Left kidney (tissue), 2 donors: ENCODE results near the gene USP32. TPM values are rescaled to one million over a fixed set of nuclear protein-coding genes. Genes with fewer than 3 reads are reported as not detected.
"Not testable (repeated sequence)": the region's sequence is repeated elsewhere in the genome, so short reads cannot be mapped to it uniquely, and the experiment has no call there.

Source experiments
- DNase-seq: peaks from one replicate; pipeline ENCODE4 v3.0.0-alpha.2; 2013
- polyA plus RNA-seq: library from polyadenylated mRNA; unstranded; fragments of 120-200 nt; gene quantifications from one replicate; pipeline ENCODE4 v1.2.1, GENCODE V29; 2013; ENCODE audit not compliant: insufficient read length

USP32 gene
- polyA plus RNA-seq, 1 donor: 49.9 TPM

- DNase-seq: no peak
Measured at GRCh38 chr17:60333628-60334031, 58.3 kb downstream of the USP32 start.

GRCh38 chr17:60333072-60333471 lies 58.9 kb downstream of the USP32 start:
- DNase-seq: not testable (repeated sequence)

GRCh38 chr17:60332574-60332973 lies 59.4 kb downstream of the USP32 start:
- DNase-seq: no peak

DNA sequence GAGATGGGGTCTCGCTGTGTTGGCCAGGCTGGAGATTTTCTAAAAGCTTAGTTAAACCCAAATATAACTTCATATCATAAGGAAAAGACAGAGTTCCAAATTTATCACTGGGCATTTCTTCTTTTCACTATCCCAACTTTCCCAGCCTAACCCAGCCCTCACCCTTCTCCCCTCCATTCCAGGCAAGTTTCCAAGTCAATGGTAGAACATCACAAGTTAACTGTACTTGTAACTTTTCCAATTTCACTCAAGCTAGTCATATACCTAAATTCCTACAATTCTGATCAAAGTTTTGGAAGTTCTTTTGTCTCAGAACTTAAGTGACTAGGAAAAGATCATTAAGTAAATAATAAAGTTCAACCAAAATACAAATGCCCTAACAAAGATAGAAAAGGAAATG lies 61.2 kb downstream of the USP32 start:
- no peak for DNase-seq

GRCh38 chr17:60328679-60329078 lies 63.3 kb downstream of the USP32 start:
- DNase-seq: no peak

DNA sequence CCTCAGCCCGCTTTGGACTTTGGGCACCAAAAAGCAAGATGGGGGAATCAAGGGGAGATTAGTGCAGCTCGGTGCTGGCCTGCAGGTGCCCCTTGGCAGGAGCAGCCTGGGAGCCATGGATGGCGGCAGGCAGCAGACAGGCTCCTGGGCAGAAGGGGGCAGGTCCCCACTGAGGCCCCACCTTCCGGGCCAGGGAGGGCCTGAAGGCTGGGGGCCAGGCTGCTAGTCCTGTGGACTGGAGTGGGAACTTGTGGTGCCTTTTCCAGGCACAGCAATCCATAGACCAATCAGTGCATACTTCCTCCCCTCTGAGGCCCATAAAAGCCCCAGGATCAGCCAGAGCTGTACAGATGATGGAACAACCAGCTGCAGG lies 64.0 kb downstream of the USP32 start:
- no peak for DNase-seq

- DNase-seq: no peak
Measured at GRCh38 chr17:60327134-60327900, 64.6 kb downstream of the USP32 start.

DNA sequence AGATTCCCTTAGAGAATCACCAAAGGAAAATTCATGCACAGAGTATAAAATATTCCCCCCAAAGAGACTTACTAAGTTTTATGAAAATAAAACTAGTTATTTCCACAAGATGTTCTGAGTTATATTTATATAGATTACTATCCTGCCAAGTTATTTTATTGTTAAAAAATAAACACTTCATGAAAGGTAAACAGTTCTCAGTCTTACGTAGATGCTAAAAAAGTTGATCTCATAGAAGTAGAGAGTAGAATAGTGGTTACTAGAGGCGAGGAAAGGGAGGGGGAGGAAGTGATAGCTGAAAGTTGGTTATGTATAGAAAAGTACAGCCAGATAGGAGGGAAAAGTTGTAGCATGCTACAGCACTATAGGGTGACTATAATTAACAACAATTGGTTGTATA lies 65.2 kb downstream of the USP32 start:
- no peak for DNase-seq

DNA sequence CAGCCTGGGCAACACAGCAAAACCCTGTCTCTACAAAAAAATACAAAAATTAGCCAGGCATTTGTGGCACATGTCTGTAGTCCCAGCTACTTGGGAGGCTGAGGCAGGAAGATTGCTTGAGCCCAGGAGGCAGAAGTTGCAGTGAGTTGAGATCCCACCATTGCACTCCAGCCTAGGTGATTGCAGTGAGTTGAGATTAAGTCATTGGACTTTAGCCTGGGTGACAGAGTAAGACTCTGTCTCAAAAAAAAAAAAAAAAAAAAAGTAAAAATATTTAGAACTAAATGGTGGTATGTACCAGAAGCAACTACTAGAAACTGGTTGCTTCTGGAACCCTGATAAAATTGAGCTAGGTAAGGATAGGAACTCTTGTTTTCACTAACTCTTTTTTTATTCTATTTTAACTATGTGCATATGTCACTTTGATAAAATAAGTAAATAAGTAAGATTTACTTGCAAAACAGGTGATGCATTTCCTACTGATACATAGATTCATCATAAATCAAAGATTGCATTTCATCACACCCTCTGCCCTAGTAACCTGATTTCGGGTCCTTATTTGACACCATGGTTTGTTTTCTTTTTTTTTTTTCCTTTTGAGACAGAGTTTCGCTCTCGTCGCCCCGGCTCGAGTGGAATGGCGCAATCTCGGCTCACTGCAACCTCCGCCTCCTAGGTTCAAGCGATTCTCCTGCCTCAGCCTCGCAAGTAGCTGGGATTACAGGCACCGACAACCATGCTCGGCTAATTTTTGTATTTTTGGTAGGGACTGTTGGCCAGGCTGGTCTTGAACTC lies 66.0 kb downstream of the USP32 start:
- DNase-seq: no peak

DNA sequence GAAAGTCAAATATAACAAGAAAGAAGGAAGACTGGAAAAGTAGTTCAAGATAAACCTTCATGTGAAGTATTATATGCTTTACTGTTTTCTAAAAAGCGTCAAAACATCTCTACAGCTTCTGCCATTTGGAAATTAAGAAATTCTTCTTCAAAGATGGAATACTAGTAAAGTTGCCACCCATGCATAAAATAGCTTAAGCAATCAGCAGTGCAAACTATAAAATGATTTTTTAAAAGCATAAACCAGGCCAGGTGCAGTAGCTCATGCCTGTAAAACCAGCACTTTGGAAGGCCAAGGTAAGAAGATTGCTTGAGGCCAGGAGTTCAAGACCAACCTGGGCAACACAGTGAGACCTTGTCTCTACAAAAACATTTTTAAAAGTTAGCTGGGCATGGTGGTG lies 68.2 kb downstream of the USP32 start:
- no peak for DNase-seq

- no peak for DNase-seq
Measured at GRCh38 chr17:60322056-60322387, 69.9 kb downstream of the USP32 start.

DNA sequence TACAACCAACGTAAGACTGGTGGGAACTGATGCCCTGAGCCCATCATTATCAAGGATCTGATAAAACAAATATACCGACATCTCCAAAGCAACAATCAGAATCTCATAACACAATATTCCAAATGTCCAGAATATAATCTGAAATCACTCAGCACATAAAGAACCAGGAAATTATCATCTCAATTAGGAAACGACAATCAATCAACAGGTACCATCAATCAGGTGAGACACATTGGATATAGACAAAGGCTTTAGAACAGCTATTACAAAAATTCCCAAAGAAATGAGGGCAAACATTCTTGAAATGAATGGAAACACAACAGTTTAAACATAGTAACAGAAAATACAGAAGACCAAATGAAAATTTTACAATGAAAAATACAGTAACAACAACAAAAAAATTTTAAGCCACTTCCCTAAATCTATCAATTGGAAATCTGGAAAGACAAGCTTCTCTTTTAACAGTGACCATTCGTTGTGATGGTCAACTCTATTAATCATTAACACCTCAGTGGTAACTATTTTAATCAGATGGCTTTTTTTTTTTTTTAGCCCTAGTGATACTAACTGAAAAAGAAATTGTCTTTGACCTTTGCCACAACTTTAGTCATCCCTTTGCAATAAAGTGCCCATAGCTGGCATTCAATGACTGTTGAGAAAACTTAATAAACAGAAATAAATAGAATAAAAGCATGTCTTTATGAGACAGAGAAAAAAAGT lies 70.4 kb downstream of the USP32 start:
- DNase-seq: no peak

GRCh38 chr17:60318830-60319229 lies 73.1 kb downstream of the USP32 start:
- no peak for DNase-seq

DNA sequence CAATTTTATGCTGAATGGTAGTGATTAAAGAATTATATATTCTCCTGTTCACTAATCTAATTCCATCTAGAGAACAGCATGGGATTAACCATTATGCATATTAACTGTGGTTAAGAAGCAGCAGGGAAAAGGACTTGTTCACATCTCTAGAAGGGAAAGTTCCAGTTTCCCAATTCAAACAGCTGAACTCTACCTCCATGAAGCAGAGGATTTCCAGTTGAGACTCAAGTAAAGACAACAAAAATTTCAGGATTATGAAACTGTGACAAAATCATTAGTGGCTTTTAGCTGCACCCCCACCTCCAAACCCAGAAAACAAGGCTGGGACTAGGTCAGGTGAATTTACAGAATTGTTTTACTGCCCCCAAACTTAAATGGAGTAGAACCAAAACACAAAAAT lies 73.6 kb downstream of the USP32 start:
- no peak for DNase-seq

DNA sequence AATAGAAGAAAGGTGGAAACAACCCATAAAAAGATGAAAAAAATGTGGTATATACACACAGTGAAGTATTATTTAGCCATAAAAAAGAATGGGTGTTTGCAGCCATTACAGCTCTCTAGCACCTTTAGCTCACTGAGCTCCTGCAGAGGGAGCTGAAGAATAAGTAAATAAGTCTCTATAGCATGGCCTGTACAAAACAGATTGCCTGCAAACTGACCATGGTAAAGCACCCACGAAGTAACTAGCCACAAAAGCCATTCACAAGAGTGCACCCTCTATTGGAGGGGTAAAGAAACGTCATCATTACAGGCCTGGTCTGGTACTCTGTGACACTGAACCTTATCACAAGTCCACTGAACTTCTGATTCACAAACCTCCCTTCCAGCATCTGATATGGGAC lies 76.3 kb downstream of the USP32 start:
- DNase-seq: no peak

DNA sequence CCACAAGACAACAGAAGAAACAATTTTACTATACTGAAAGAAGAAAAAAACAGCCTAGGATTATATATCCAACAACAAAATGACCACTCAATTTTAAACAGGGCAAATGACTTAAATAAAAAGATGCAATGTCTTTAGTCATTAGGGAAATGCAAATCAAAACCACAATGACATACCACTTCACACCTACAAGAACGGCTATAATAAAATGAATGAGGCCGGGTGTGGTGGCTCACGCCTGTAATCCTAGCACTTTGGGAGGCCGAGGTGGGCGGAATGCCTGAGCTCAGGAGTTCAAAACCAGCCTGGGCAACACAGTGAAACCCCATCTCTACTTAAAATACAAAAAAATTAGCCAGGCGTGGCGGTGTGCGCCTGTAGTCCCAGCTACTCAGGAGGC lies 77.0 kb downstream of the USP32 start:
- not testable (repeated sequence) for DNase-seq

GRCh38 chr17:60314423-60314822 lies 77.5 kb downstream of the USP32 start:
- no peak for DNase-seq

- no peak for DNase-seq
Measured at GRCh38 chr17:60311936-60312335, 80.0 kb downstream of the USP32 start.

DNA sequence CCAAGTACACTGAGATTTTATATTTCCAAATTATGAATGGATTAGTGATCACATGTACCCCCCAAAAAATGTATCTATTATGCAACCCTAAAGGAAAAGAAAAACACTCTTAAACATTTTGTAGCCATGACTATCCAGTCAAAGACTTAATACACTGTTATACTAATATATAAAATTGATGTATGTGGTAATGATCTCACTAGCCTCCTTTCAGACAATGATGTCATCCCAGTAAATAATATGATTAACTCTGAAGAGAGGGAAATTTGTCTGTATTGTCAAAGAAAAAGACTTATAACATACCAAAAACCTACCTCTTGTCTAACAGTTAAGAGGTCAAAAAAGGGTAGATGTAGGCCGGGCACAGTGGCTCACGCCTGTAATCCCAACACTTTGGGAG lies 80.7 kb downstream of the USP32 start:
- no peak for DNase-seq

- DNase-seq: no peak
Measured at GRCh38 chr17:60305141-60305540, 86.8 kb downstream of the USP32 start.

GRCh38 chr17:60304502-60304901 lies 87.4 kb downstream of the USP32 start:
- no peak for DNase-seq

DNA sequence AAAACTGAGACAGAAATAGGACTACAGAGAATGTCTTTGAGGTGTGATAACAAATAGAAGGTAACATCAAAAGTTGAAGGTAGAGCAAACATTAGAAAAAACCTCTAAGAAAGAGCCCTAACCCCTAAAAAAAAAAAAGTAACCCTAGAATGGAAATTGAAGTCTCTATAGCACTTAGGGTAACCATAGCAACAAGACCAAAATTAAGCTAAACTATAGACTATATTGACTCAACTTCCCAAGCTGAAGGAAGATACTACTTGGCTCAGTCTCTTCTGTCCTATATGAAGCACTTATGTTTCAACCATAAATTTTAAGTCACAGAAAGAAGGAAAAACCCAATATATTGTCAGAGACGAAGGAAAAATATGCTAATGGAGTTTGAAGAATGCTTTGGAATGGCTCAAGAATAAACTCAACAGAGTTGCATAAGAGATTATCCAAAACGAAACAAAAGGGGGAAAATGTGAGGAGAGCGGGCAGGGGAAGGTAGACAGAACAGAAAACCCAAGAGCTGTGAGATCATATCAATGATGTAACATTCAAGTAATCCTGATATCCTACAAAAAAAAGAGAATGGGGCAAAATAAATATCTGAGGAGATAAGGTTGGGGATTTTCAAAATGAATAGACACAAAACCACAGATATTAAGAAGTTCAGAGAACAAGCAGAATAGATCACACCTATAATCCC lies 88.4 kb downstream of the USP32 start:
- no peak for DNase-seq

- DNase-seq: no peak
Measured at GRCh38 chr17:60301649-60302048, 90.3 kb downstream of the USP32 start.
